Left renal pelvis (tissue), 4 donors: ENCODE measurements around the gene SEC24A. TPM values are rescaled to one million over a fixed set of nuclear protein-coding genes. Genes with fewer than 3 reads are reported as not detected.
"Not testable (repeated sequence)": the region's sequence is repeated elsewhere in the genome, so short reads cannot be mapped to it uniquely, and the experiment has no call there.

Experiments used
- DNase-seq, 4 donors: peaks; one replicate each; pipeline ENCODE4 v3.0.0-alpha.2; 2013; ENCODE audit warnings: low read depth in 4 of 4, low spot score in 3 of 4
- polyA plus RNA-seq, 4 donors: library from polyadenylated mRNA; unstranded; fragments of 120-200 nt; gene quantifications; one replicate each; pipeline ENCODE4 v1.2.1, GENCODE V29; 2013; ENCODE audit not compliant: insufficient read length in 4 of 4

Gene SEC24A
- polyA plus RNA-seq, 4 donors = 20.8 to 31.6 (median 25.0) TPM

GRCh38 chr5:134649163-134649835 is 714 bp downstream of the SEC24A start:
- DNase-seq = no peak

- not testable (repeated sequence) for DNase-seq
These were observed 2.1 kb downstream of the SEC24A start for GRCh38 chr5:134650660-134651059.

- no peak for DNase-seq
These were observed 2.9 kb downstream of the SEC24A start for GRCh38 chr5:134651531-134651930.

GRCh38 chr5:134656690-134657089 is 8.1 kb downstream of the SEC24A start:
- DNase-seq = no peak

- DNase-seq = no peak
These were observed 10.9 kb downstream of the SEC24A start for GRCh38 chr5:134659456-134659855.

GRCh38 chr5:134659922-134660321 is 11.3 kb downstream of the SEC24A start:
- DNase-seq = no peak

- no peak for DNase-seq
These were observed 14.4 kb downstream of the SEC24A start for GRCh38 chr5:134662971-134663370.

GRCh38 chr5:134664448-134664847 is 15.9 kb downstream of the SEC24A start:
- no peak for DNase-seq

- DNase-seq = not testable (repeated sequence)
These were observed 25.0 kb downstream of the SEC24A start for GRCh38 chr5:134673546-134673945.

- DNase-seq = not testable (repeated sequence)
These were observed 28.8 kb downstream of the SEC24A start for GRCh38 chr5:134677357-134677756.

- not testable (repeated sequence) for DNase-seq
These were observed 41.6 kb downstream of the SEC24A start for GRCh38 chr5:134690144-134690543.

- DNase-seq = no peak
These were observed 44.1 kb downstream of the SEC24A start for GRCh38 chr5:134692722-134693121.

- no peak for DNase-seq
These were observed 59.7 kb downstream of the SEC24A start for GRCh38 chr5:134708301-134708700.

GRCh38 chr5:134714120-134714519 is 65.5 kb downstream of the SEC24A start:
- no peak for DNase-seq

GRCh38 chr5:134714541-134714940 is 66.0 kb downstream of the SEC24A start:
- no peak for DNase-seq

GRCh38 chr5:134715466-134715865 is 66.9 kb downstream of the SEC24A start:
- not testable (repeated sequence) for DNase-seq

- no peak for DNase-seq
These were observed 76.3 kb downstream of the SEC24A start for GRCh38 chr5:134724872-134725271.

- no peak for DNase-seq
These were observed 84.2 kb downstream of the SEC24A start for GRCh38 chr5:134732819-134733218.

GRCh38 chr5:134735243-134735642 is 86.7 kb downstream of the SEC24A start:
- DNase-seq = no peak

GRCh38 chr5:134736173-134736812 is 87.7 kb downstream of the SEC24A start:
- DNase-seq = no peak

GRCh38 chr5:134738133-134738962 is 89.8 kb downstream of the SEC24A start, which contains the start of gene CAMLG:
CAMLG (plus strand) TSS chr5:134738548; CDS start chr5:134738621, 73 bp downstream.
- DNase-seq = peak; percentile 94 to 98 (median 97)
